Gastrocnemius medialis (tissue), 4 donors: ENCODE measurements around the gene CPLX3. TPM values are rescaled to one million over a fixed set of nuclear protein-coding genes. Genes with fewer than 3 reads are reported as not detected.

Experiments used
- ATAC-seq, 2 donors: fragments of 150-250 bp; one replicate each; pipeline ENCODE4 v1.9.1; 2016
- DNase-seq, 2 donors: peaks; one replicate each; pipeline ENCODE4 v3.0.0-alpha.2; 2019
- H3K27ac ChIP-seq, 4 donors: fragments of 200-600 bp; sonication (generic); 1 replicate in 1 of 4; 2 replicates in 3 of 4; pipeline ENCODE4 v1.5.1; 2016 to 2018; ENCODE audit warnings: mild to moderate bottlenecking in 2 of 4, moderate library complexity in 1 of 4
- H3K27me3 ChIP-seq, 3 donors: fragments of 200-600 bp; sonication (generic) in 2 of 3; 1 replicate in 1 of 3; 2 replicates in 2 of 3; pipeline versions ENCODE4 v1.5.1 to v1.6.0; 2016 to 2019; ENCODE audit warnings: mild to moderate bottlenecking in 1 of 3, moderate library complexity in 1 of 3
- H3K36me3 ChIP-seq, 2 donors: fragments of 200-600 bp; sonication (generic) in 1 of 2; one replicate each; pipeline ENCODE4 v1.5.1; 2017 to 2018
- H3K4me1 ChIP-seq, 2 donors: fragments of 200-600 bp; sonication (generic) in 1 of 2; one replicate each; pipeline ENCODE4 v1.5.1; 2016 to 2017; ENCODE audit warnings: mild to moderate bottlenecking in 2 of 2
- H3K4me3 ChIP-seq, 4 donors: fragments of 200-600 bp; sonication (generic) in 3 of 4; 1 replicate in 1 of 4; 2 replicates in 3 of 4; pipeline ENCODE4 v1.5.1; 2016 to 2019; ENCODE audit warnings: mild to moderate bottlenecking in 2 of 4
- H3K9me3 ChIP-seq, 3 donors: fragments of 200-600 bp; sonication (generic) in 2 of 3; 1 replicate in 1 of 3; 2 replicates in 2 of 3; pipeline ENCODE4 v1.5.1; 2016 to 2019
- POLR2A ChIP-seq, 2 donors: fragments of 450-650 bp; IDR thresholded peaks; one replicate each; pipeline ENCODE4 v1.6.1; 2017; ENCODE audit warnings: antibody characterized with exemption in 2 of 2, mild to moderate bottlenecking in 2 of 2, moderate library complexity in 2 of 2
- in situ Hi-C, 4 donors: fragments of 200-750 bp; cut with MboI; loops; one replicate each; pipeline versions ENCODE4 v1.15.0 to v1.8.0; 2017; ENCODE audit warnings: low sequenced_read_pairs in 4 of 4
- intact Hi-C: fragments of 100-400 bp; cut with DNase I; formaldehyde crosslinking; loops from one replicate; pipeline ENCODE4 v1.15.1; 2023; ENCODE audit warnings: low total_unique reads
- total RNA-seq, 4 donors: library from RNA; depleted of rRNA; stranded (reverse); fragments of >200 nt; gene quantifications; one replicate each; pipeline versions ENCODE4 v1.1.0 to v1.2.3, GENCODE V29; 2016
- TF ChIP-seq, protein P1 (sequence below), 5 experiments: fragments of 450-650 bp in 3 of 5; fragments of 200-600 bp in 2 of 5; sonication (generic) in 2 of 5; IDR thresholded peaks in 4 of 5; conservative IDR thresholded peaks in 1 of 5; 1 replicate in 4 of 5; 2 replicates in 1 of 5; pipeline ENCODE4 v1.5.1; 2016 to 2019; ENCODE audit warnings: antibody characterized with exemption in 5 of 5, mild to moderate bottlenecking in 3 of 5, moderate library complexity in 3 of 5

Gene CPLX3
- total RNA-seq, 4 donors from 2014 or later, result not detected

DNA sequence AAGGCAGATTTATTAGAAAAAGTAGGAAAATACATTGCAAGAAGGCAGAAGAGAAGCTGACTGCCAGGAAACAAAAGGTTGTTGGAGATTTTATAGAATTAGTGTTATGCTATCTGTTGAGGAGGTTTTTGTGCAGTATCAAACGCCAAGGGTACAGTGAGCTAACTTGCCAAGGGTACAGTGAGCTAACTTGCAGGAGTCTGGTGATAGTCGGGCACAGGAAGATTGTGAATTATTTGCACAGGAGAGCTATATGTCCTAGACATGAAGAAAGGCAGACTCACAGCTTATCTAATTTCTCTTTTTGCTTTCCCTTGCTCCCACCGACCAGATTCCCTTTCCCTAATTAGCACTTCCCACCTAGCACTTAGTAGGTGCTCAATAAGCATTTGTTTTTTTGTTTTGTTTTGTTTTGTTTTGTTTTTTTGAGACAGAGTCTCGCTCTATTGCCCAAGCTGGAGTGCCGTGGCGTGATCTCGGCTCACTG, 47.2 kb upstream of the CPLX3 start:
- intact Hi-C loops, result no loop called here

DNA sequence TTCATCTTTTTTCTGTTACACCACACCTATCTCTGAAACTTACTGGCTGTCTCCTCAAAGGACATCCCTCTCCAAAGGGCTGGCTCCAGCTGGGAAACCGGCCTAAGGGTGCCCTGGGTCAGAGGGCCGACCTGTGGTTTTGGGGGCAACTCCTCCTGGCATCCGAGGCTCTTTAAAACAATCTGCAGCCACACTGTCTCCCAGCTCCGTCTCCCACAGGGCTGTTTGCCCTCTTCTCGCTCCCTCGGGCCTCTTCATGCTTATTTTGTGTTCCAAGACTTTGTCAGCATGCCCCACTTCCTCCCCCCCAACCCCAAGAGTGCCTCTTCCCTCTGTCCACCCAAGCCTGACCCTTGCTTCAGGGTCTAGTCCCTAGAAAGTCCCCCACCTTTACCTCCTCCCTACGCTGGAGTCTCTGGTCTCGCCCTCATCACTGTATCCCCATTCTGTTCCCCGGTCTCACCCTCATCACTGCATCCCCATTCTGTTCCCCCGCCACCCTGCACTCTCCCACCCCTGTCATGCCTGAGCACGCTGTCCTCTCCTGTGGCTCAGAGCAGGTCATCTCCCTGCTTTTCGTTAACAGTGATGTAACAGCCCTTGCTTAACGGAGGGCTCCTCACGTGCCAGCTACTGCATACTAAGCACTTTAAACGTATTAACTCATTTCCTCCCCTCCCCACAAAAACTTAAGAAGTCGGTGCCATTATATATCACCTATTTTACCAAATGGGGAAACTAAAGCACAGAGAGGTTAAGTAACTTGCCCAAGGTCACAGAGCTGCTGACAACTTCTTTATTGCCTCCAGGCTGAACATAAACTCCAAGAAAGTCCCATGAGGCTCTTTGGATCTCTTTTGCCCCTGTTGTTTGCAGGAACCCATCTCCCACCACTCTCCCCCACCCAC, 45.6 kb upstream of the CPLX3 start:
- DNase-seq (no peak), ATAC-seq (no peak)
- no peaks in the 10 kb centered on the region for H3K9me3 ChIP-seq
- no peaks in the 10 kb centered on the region for H3K27me3 ChIP-seq
- no peak for TF ChIP-seq POLR2A (IDR thresholded peaks at IDR 0.05)
- TF ChIP-seq, protein P1, sequence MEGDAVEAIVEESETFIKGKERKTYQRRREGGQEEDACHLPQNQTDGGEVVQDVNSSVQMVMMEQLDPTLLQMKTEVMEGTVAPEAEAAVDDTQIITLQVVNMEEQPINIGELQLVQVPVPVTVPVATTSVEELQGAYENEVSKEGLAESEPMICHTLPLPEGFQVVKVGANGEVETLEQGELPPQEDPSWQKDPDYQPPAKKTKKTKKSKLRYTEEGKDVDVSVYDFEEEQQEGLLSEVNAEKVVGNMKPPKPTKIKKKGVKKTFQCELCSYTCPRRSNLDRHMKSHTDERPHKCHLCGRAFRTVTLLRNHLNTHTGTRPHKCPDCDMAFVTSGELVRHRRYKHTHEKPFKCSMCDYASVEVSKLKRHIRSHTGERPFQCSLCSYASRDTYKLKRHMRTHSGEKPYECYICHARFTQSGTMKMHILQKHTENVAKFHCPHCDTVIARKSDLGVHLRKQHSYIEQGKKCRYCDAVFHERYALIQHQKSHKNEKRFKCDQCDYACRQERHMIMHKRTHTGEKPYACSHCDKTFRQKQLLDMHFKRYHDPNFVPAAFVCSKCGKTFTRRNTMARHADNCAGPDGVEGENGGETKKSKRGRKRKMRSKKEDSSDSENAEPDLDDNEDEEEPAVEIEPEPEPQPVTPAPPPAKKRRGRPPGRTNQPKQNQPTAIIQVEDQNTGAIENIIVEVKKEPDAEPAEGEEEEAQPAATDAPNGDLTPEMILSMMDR (IDR thresholded peaks at IDR 0.05 in 4 of 5, conservative IDR thresholded peaks at IDR 0.05 in 1 of 5), result no peak
- intact Hi-C loops, result loop anchor here (5.0 to 10.0 kb wide), 3 partner anchors 62 to 236 kb away; partner anchors contain the start of genes ARID3B, COX5A and ULK3
- peak overlapping the region in 1 of 4 donors; percentile 81 for H3K27ac ChIP-seq
- no peaks in the 10 kb centered on the region for H3K36me3 ChIP-seq
- peak overlapping the region in 3 of 4 donors; percentile 43 to 76 (median 62) for H3K4me3 ChIP-seq
- in situ Hi-C loops, result loop anchor here in 1 of 4 donors (5.0 kb wide), 1 partner anchor 167 kb away; no protein-coding TSS in a partner anchor
- H3K4me1 ChIP-seq, result peaks cover 45 to 48% of the 10 kb centered on the region in 2 donors

More for the DNA sequence above, 47.2 kb upstream of the CPLX3 start:
- in situ Hi-C loops, result loop anchor here in 3 of 4 donors (5.0 to 10.0 kb wide), 3 partner anchors 63 to 166 kb away; partner anchors contain the start of gene ULK3 (in 1 of the 3)
- Histone ChIP-seq H3K4me3 (no peak overlapping the region), H3K9me3 (no peaks in the 10 kb centered on the region), H3K27ac (no peak overlapping the region), H3K4me1 (peaks cover 29 to 34% of the 10 kb centered on the region in 2 donors), H3K27me3 (no peaks in the 10 kb centered on the region), H3K36me3 (no peaks in the 10 kb centered on the region)
- ATAC-seq (no peak), DNase-seq (no peak)
- TF ChIP-seq, protein P1 (IDR thresholded peaks at IDR 0.05 in 4 of 5, conservative IDR thresholded peaks at IDR 0.05 in 1 of 5), result no peak
- no peak for TF ChIP-seq POLR2A (IDR thresholded peaks at IDR 0.05)

DNA sequence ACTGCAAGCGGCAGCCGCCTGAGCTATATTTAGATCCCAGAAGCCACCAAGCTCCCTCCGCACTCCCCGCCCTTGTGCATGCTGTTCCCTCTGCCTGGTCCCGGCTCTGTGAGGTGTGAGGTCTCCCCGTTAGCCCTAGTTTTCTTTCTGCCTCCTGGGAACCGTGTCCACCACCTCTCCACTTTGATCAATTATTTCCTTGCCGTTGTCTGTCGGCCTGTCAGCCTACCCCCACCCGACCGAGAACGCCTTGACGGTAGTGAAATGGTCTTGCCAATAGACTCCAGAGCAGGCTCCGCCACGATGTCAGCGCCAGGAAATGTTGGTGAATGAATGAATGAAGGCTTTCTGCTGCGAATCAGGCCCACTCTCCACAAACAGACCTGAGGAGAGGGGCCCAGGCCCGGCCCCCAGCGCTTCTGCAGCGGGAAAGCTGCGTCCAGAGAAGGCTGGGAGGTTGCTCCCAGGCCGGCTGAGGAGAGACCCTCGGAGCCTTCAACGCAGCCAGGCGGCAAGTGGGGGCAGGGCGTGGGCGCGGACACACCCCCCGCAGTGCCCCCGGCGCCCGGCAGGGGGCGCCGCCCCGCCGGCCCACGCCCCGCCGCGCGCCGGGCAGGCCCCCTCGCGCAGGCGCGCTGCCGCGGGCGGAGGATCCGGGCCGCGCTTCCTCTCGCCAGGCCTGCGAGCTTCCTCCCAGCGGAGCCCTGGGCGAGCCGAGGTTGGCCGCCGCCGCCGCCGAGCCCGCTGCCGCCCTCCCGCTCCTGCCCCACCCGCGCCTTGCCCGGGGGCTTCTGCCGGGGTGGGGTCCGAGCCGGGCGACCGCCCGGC, 44.8 kb upstream of the CPLX3 start, which contains the start of gene CSK:
TSS of gene CSK (plus strand) at position 650 of the 828 bp plus-strand sequence. CDS start 16,218 bp downstream, outside the sequence.
- ATAC-seq (peak; percentile 77 to 84), DNase-seq (peak; percentile 35 to 60)
- Histone ChIP-seq H3K4me3 (peak within 1 kb of the TSS; percentile 71 to 83 (median 78)), H3K27me3 (no peaks in the 10 kb centered on the region), H3K27ac (peak within 1 kb of the TSS; percentile 70 to 84 (median 80)), H3K36me3 (no peaks in the 10 kb centered on the region), H3K4me1 (peaks cover 54 to 57% of the 10 kb centered on the region in 2 donors), H3K9me3 (no peaks in the 10 kb centered on the region)
- in situ Hi-C loops, result loop anchor here in 1 of 4 donors (5.0 kb wide), 1 partner anchor 166 kb away; no protein-coding TSS in a partner anchor
- TF ChIP-seq, protein P1 (IDR thresholded peaks at IDR 0.05 in 4 of 5, conservative IDR thresholded peaks at IDR 0.05 in 1 of 5), result peak; percentile 59 to 90 (median 81)
- TF ChIP-seq POLR2A (IDR thresholded peaks at IDR 0.05), result peak; percentile 59 to 76
- intact Hi-C loops, result loop anchor here (1.0 to 10.0 kb wide), 4 partner anchors 19 to 237 kb away; partner anchors contain the start of genes ARID3B, COX5A and ULK3
